HG02798 (cell line): ENCODE measurements around the gene RAD51B.

ENCODE experiments used
- ATAC-seq: cut with Tn5 transposase; IDR thresholded peaks from one replicate; pipeline ENCODE4 v1.9.1; 2021; ENCODE audit warnings: mild to moderate bottlenecking; ENCODE audit not compliant: unreplicated experiment, poor library complexity

The RAD51B gene

DNA sequence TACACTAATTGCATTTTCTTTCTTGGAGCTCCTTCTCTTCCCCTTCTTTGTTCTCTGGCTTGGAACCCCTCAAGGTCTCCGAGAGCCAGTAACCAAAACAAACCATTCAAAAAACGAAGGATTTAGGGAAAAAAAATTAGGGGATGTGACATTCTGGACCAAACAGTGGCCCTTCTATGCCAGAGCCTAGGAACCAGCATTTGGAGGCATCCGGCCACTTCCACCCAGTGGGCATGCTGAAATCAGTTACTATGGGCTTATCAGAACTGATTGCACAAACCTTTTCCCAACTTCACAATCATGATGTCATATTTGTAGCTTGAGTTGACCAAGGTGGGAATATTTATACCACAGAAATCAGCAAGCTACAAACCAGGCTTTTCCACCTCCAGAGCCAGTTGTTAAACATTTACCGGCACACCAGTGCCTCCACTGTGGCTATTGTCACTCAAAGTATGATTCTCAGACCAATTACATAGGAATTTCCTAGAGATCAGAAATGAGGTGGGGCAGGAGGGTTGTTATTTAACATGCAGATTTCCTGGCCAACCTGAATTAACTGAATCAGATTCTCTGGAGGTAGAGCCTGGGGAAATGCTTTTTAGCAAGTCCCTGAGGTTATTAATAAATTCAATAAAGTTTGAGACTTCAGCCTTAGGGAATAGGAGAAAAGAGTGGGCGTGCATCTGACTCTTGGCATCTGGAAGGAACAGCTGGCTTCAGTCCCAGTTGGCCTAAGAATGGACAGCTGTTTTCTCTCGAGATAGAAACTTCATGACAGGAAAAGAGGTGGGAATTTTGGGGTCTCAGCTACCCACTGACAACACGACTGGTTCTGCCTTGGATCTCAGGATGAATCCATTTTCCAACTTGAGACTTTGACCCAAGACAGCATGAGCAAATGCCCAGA, 699.4 kb downstream of the RAD51B start:
- ATAC-seq: no peak

DNA sequence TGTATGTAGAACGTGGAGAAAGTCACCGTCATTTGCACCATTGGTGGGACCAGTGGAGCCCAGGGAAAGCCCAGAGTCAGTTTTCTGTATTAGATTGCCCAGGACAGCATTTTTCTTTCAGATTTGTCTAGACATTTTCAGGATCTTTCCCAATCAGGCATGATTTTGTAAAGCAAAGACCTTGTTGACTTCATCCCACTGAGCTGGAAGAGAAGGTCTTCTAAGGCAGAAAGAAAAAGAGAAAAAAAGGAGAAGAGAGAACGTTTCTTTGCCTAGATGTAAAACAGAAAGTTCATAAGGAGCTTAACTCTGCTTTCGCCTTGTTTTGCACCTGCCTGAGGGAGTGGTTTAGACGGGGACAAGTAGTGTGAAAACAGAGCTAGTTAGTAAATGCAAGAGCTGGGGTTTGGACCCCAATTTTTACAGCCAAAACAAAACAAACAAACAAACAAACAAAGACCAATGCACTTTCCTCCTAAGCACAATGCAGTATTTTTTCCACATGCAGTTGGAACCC, 700.1 kb downstream of the RAD51B start:
- peak; percentile 62 for ATAC-seq

DNA sequence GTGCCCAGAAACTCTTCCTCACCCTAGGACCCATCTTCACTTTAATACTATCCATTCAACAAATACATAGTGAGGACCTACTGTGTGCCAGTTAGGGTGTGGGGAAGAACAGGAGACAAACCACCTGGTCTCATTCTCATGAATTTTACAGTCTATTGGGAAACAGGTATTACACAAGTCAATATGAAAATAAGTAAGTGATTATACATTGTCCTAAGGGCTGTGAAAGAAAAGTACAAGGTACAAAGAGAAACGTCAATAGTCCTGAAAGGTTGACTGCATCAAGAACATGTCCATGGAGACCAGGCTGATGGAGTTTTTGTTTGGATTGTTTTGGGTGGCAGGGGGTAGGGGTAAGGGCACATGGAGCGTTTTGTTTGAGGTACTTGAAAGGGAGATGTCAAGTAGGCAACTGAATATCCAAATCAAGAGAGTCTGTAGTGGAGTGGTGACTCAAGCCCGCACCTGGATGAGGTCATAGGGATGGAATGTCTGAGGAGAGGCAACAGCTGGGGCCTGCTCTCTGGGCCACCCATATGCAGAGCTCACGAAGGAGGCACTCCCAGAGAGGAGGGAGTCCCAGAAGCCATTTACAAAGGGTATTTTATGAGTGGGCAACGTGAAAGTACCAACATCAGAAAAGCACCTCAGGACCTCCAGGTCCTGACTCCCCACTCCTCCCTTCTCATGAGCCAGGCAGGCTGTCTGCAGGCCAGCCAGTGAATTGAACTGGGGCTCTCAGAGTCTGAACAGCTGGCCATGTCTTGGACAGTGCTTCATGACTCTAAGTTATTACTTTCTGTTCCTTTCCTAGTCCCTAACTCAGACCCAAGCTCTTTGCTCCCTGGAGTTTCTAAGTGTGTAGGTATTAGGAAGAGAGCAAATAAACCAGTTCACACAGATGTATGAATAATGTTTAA, 701.3 kb downstream of the RAD51B start:
- ATAC-seq: no peak

DNA sequence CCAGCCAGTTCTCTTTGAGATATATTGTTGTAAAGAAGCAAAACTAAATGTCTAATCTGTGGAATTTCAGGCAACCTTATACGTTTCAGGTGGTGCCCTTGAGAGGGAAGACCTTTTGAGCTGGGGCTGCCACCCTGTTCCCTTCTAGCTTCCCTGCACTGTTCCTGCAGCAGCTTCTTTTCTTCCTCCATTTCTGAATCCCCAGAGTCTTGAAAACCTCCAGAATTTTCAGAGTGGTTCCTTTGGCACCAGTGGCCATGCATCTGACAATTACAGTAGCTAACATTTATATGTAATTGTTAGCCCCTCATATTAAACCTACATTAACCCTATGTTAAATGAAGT, 702.0 kb downstream of the RAD51B start:
- ATAC-seq: no peak

DNA sequence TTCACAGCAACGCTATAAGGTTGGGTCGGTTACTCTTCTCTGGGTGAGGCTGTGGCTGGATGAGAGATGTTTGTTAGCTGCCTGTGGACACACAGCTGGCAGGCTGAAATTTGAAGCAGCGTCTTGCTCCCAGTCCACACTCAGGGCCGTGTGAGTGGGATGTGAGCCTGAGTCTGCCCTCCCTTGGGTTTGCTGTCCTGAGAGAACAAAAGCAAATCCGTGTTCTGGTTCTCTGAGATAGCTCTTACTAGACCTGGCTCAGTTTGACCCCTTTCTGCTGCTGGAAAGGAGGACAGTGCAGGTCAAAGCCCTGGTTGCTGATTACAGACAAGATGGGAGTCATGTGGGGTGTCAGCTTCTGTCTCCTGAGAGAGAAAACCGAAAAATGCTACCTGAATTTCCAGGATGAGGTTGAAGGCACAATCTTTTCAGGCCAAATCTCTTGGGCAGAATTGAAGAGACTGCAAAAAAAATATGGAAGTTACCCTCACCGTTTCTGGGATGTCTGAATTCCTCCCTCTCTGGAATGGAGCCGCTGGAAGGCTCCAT, 702.5 kb downstream of the RAD51B start:
- ATAC-seq: no peak

DNA sequence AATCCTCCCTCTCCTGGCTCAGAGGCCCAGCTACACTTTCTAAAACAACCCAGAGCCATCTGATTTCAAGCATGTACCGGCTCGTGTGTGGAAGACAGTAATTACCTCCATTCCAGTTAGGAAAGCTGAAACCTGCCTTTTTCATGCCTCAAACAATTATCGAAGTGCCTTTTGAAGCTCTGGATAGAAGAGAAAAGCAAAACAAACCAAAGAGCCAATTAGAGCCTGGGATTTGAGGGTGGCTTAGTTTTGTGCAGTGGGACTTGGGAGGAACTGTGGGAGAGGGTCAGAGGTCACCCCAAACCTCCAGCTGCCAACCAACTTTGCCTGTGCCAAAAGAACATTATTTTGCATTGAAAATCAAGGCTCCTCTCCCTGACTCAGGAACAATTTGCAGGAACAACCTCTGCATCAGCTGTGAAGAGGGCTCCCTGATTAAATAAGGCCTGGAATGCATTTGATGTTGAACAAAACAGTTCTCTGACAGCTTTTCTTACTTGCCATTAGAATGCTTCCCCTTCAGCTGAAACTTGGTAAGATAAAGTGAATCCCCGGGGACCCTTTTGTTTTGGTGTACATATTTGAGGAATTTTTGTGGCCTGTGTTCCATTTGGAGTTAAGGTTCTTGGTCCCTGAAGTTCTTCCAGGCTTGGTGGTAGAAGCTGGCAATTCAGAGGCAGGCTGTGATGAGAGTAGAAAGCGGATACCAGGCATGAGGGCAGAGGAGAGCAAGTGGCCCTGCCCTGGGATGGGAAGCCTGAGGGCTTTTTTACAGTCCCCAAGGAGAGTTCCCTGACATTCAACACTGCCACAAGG, 703.1 kb downstream of the RAD51B start:
- no peak for ATAC-seq

DNA sequence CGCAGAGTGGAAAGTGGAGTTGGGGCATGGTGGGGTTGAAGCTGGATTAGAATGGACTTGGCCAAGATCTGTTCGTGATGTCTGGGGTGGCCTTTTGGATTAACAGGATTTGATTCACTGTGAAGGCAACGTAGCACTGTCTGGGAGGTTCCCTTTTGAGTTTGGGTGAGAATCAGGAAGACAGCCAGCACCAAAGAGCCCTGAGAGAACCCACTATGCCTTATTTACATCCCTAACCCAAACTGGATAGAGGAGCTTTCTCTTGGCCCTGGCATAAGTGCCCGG, 703.7 kb downstream of the RAD51B start:
- ATAC-seq: no peak

DNA sequence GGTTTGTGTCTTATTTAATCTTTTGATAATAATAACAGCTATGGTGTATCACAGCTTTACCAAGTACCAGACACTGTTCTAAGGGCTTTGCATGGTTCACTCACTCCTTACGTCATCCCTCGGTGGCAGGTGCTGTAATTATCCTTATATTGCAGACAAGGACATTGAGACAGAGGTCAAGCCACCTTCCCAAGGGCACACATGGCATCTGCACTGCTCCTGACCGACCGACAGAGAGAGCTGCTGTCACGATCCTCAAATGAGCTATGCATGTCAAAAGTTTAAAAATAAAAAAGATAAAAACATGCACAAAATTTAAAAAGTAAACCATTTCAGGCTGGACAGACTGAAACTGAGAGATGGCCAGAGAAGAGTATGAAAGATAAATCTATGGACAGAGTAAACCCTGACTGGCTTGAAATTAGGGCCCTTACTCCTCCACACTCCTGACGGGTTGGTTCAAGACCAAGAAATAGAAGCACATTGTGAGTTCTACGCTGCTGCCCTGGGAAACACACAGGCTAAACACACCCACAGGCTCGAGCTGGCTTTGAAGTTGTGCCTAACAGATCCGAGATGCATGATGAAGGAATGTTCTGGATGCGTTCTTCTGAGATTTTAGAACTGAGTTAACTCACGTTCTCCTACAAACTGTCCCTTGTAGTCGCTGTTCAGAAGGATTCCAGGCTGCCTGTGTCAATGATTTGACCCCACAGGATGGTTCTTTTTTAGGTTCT, 704.6 kb downstream of the RAD51B start:
- ATAC-seq: no peak

DNA sequence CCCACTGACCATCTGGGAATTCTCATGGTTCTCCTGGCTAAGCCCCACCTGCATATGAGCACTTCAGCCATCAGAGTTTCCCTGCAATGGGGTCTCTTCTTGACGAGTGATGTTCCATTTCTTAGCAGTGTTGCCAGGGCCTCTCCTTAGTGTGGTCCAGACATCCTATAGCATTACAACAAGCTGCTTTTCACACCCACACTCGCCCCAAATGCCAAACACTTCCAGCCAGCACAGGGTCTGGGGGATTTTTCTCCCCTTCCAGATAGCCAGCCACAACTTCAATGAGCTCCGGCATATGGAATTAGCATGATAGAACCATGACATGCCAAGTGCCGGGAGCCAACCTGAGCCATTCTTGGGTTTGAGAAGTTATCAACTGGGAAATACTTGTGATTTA, 705.9 kb downstream of the RAD51B start:
- no peak for ATAC-seq

DNA sequence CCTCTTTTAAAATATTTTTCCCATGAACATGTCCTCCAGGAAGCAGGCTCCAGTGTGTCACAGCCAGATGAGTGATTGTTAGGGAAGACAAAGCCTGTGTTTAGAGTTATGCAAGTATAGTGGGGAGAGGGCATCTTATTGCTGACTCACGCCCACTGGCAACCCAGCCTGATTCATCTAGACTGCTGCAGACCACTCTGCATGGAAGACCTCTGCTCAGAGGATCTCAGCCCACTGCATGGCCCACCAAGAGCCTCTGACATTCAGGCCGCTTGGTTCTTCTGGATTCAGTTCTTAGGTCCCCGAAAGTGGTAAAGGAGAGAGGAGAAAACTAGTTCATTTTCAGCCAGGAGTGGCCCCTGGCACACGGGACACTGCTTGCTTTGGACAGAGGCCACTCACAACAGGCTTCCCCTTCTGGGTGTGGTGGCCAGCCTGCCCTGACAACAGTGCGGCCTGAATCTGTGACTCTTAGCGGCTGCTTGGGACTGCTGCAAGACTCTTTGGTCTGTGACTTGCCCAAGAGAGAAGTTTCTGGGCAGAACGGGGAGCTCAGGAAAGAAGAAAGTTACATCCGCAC, 707.0 kb downstream of the RAD51B start:
- ATAC-seq: no peak

DNA sequence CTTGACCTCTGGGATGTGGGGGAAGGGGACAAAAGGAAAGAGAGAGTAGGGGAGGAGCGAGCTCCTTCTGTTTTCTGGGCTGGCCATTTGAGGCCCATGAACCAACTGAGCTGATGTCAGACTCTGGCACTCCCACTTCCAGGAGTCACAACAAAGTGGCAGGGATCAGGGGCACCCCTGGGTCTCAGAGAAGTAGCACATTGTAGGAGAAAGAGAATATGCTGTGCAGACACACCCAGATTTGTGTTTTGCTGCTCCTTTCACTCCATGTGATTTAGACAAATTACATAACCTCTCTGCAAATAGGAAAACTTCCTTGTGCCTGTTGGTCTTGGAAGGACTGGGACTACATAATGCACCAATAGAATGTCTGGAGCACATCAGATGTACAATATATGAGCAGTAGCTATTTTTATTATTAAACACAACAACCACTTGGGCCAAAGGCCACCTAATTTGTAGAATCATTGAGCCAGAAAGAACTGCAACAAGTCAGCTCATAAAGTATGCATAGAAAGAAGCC, 707.8 kb downstream of the RAD51B start:
- no peak for ATAC-seq

DNA sequence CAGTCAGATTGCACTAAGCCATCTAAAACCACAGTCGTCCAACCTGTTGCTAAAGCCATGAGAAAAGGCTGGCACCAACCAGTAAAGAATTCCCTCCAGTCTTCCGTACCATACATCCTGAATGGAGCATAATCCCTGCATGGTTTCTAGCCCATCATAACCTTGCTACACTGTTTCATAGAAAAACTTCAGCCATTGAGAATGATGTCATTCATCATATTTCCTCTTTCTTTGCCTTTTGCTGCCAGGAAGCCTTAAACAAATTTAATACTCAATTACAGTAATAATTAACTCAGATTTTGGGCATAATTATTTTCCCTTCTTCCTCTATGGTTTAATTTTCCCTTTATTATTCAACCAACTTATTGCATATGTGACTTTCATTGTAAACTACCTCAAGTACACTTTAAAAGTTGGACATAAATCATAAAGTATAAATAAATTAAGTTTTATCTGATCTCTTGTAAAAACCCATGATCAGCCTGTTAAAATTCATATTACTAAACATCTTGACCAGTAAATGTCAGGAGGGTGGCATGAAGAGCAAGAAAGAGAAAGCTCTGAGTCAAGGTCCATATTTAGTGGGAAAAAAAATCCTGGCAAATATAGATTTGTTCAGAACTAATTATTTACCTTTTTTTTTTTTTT, 708.6 kb downstream of the RAD51B start:
- no peak for ATAC-seq

DNA sequence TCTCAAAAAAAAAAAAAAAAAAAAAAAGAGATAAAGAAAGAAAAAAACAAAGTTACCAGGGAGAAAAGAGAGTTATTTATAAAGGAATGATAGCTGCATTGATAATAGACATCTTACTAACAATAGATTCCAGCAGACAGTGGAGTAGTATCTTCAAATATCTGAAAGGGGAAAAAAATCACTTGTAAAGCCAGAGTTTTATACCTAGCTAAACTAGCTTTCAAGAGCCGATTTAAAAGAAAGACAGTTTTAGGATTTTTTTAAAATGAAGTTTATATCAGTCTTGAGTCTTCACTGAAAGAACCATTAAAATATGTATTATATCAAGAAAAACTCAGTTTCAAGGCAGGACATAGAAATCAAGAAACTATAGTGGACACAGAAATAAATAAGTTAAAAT, 710.9 kb downstream of the RAD51B start:
- ATAC-seq: no peak

DNA sequence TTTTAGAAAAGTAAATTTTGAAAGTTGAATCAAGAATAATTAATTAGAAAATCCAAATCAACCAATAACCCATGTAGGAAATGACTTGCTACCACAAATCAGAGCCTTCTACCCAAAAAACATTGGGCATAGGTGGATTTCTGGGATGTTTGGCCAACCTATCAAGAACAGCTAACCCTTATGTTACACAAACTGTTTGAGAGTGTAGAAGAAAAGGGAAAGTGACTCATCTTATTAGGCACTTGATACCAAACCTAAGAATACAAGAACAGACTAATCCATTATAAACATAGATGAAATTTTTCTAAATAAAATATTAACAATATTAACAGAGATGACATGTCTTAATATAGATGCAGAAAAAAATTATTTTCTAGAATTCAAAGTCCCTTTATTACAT, 712.9 kb downstream of the RAD51B start:
- ATAC-seq: no peak

DNA sequence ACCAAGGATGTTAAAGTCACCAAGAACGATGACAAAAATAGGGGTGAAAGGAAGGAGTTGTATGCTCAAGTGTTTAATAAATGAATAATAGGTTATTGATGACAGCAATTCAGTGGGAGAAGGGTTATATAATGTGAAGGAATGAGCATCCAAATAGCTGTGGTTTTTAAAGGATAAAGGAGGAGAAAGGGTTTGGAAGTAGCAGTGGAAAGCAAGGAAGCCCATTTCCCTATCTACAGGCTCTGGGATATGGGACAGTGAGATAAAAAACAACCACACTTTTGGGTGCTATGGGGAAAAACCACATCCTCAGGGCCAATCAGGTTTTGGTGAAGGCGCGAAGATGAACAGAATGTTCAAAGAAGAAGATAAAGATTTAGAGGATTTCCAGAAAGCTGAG, 714.7 kb downstream of the RAD51B start:
- ATAC-seq: no peak

DNA sequence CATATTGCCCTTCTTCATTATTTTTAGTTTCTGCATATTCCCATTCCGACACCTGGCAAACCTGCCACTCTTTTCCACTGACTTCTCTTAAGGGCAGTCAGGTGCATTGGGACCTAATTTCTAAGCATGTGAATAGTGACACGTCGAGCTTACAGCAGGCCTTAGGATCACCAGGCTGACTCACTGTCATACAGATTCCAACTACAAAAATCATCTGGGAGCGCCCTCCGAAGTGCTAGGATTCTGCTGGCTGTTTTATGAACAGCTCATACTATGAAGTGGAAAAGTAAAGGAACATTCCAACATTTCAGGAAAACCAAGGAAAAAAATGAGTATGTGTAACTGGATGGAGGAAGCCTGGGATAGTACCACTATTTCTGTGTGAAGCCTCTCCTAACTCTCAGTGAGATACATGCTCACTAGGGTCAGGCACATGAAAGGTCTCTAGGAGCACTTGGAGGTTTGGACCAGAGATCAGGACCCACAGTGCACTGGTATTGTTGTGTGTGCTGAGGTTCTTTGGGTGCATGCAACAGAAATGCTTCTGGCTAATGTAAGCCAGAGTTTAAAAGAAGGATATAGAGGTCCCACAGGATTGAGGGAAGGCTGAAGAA, 715.9 kb downstream of the RAD51B start:
- no peak for ATAC-seq

DNA sequence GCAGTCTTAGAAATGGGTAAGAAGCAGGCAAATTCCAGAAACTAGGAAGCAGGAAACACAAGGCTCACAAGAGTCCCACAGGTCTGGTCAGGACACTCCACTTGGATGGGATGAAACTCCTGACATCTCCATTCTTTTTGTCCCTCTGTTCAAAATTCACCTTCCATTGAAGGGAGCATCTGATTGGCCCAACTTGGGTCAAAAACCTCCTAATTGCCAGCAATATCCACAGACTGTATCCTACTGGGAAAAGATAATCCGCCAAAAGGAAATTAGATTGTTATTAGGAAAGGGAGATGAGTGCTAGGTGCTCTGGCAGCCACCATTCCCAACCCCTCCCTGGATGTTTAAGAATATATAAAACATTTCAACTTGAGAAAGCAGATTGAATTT, 716.4 kb downstream of the RAD51B start:
- no peak for ATAC-seq

DNA sequence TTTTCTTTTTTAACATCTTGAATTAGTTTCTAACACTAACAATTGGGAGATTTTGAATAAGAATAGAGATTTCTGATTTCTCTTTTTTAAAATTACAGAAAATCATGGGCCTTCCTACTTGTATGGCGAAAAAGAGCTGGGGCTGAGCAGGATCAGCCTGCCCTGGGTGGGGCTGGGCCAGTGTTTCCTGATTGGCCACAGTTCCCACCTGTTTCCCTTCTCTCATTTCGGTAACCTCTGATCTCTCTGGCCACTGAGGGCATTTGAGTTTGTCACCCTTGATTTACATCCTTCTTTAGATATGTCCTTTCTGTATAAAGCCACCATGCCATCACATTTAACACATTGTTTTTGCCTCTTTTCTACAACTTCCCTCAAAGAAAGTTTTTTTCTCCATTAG, 719.1 kb downstream of the RAD51B start:
- no peak for ATAC-seq
